GM18498 (cell line): ENCODE measurements around the gene PHF23.

ENCODE experiments used
- ATAC-seq: cut with Tn5 transposase; IDR thresholded peaks from one replicate; pipeline ENCODE4 v1.9.1; 2021; ENCODE audit warnings: mild to moderate bottlenecking, moderate library complexity; ENCODE audit not compliant: unreplicated experiment

PHF23 gene

DNA sequence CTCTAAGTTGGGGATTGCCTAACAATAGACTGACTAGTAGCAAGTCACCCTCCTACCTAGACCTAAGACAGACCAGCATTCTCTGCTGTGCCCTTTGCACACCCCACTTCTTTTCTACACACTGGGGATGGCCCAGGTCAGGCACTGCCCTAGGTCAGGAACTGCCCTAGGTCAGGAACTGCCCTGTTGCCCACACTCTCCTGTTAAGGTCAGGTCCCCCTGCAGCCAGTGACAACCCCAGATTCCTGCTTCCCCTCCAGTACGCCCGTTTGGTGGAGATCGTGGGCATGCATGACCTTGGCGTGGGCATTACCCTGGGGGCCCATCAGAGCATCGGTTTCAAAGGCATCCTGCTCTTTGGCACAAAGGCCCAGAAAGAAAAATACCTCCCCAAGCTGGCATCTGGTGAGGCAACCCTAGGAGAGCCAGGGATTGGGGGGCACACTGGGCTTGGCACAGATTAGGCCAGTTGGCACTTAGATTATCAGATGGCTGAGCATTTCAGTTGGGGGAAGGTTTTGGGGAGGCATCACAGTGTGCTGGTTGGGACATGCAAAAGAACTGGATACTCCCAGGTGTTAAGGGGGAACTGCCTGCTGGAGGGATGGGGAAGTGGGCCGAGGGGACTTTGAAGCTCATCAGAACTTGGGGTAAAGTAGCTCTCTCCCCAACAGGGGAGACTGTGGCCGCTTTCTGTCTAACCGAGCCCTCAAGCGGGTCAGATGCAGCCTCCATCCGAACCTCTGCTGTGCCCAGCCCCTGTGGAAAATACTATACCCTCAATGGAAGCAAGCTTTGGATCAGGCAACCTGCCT is 17.8 kb downstream of the PHF23 start:
- no peak for ATAC-seq

GRCh38 chr17:7220593-7221277 is 18.5 kb downstream of the PHF23 start:
- ATAC-seq: no peak

DNA sequence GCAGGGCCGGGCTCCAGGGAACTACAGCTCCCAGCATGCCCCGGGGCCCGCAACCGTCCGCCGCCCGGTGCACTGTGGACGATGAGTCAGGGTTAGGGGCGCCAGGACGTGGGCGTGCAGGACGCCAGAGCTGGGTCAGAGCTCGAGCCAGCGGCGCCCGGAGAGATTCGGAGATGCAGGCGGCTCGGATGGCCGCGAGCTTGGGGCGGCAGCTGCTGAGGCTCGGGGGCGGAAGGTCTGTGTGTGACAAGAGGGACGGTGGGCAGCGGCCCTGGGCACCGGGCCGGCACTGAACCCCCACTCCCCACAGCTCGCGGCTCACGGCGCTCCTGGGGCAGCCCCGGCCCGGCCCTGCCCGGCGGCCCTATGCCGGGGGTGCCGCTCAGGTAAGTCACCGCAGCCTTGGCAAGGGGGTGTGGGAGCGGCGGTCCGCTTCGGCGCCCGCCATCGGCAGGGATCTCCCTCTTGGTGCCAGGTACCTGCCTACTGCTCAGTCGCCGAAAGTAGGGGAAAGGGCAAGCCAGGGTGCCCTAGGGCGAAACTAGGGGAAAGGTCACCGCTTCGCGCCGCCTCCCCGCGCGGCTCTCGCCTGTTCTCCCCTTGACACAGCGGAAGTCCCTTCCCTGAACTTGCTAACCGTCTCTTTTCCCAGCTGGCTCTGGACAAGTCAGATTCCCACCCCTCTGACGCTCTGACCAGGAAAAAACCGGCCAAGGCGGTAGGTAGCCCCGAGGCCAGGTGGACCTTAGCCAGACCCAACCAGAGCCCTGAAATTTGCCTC is 19.3 kb downstream of the PHF23 start, which contains the start of the genes ACADVL and DLG4:
TSS of gene ACADVL (plus strand) at position 127 of the 781 bp plus-strand sequence. CDS start at position 174, 47 bp downstream.
TSS of gene DLG4 (minus strand) at position 25 of the 781 bp plus-strand sequence.
- peak; percentile 53 for ATAC-seq

DNA sequence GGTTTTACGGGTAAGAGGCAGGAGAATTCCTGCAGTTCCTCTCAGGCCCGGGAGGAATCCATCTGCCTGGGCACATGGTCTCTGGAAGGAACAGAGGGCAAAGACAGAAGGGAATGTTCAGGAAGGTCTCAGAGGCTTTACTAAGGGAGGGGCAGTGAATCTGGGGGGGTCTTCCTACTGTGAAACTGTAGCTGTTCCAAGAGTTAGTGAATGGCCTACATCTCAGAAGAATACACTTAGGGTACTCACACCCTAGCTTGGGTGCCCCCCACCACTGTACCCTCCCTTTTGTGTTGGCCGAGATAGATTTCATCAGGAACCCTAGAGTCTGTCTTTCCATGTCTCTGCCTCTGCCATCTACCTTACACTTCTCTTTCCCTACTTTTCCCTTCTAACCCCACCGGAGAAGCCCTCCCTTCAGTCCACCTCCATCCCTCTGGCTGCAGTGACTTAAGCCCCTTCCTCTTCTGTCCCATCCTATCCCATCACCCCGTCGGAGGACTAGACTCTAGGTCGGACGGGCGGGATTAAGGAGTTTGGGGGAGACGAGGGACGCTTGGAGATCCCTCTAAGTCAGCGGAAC is 19.9 kb downstream of the PHF23 start:
- ATAC-seq: no peak

DNA sequence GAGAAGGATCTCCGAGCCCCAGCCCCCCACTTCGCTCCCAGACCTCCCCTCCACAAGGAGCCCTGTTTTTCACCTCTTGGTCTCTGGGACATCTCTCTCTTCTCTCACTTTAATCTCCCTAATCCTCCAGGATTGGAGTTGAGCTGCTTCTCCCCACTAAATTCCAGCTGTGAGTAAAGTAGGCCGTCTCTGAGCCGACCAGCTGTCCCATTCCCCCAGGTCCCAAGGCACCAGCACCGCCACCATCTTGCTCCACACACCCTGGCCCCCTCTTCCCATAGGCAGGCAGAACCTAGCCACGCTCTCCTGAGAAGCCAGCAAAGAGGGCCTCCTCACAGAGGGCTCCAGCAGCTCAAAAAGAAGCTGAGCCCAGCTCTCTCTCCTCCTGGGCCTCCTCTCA is 20.5 kb downstream of the PHF23 start:
- ATAC-seq: no peak

DNA sequence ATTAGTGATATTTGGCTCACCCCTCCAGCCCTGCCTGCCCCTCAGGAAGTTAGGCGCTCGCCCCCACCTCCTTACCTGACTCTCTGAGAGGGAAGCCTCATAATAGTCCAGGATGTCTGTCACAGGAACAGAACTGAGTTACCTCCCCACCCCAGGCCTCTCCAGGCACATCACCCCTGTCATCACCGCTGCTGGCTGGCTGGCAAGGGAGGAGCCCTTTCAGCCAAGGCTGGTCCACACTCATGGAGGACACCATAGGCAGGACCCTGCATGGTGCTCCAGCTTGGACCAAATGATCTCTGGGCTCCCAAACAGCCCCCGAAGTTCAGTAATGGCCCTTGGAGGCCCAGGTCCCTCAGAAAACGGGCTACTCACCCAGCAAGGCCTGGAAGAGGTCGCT is 21.1 kb downstream of the PHF23 start:
- ATAC-seq: no peak

GRCh38 chr17:7217113-7217987 is 21.9 kb downstream of the PHF23 start:
- ATAC-seq: no peak

DNA sequence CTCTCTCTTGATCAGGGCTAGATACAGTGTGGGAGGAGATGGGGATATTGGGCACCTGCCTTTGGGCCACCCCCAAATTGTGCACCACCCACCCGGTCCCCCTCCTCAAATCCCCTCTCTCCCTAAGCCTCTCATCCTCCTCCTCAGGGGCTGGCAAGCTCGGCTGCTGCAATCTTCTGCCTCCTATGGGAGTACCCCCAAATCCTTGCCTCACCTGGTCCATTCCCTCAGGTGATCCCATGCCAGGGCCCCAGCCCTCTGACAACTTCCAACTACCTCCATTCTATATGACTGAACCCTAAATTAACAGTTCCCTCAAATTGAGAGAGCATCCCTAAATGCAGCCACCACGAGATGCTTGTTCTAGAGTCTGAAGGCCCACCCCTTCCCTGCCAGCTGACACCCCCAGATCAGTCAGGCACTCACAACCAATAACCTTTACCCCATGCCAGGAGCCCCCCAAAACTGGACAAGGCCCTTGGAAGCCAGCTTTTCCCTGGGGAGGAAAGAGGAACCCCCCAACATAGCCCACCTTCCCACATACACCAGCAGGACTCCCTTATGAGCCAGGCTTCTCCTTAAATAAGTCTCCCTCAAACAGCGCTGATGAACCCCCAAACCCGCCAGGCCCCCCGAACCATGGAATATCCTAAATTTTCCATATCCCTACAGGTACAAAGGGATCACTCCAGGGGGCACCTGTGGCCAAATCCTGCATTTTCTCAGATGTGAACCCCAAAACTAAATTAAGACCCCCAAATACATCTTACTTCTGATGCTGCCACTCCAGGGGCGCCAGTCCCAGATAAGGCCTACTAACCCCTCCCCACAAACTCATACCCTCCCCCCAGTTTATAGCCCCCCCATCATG is 22.8 kb downstream of the PHF23 start:
- ATAC-seq: no peak

DNA sequence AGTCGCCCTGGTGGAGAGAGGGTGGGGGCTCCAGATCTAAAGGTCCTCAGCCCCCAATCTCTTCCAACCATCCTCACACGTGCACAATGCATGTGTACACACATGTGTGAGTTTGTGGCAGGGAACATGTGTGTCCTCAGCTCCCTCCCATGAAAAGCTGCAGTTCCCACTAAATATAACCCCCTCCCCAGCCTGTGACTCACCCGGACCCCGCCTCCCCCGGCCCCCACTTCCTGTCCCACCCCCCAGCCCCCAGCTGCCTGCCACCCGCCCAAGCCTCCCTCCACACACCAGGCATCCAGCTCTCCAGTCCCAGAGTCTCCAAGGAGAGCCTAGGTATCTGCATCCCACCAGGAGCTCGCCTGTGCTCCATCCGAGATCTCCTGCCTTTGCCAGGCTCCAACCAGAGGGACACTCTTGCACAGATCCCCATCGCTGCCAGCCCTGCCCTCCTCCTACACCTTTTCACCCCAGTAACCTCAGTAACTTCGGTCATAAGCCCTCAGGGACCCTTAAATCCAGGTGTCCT is 23.5 kb downstream of the PHF23 start:
- ATAC-seq: no peak

- no peak for ATAC-seq
These were observed 24.1 kb downstream of the PHF23 start for GRCh38 chr17:7215136-7215638.

- ATAC-seq: peak; percentile 80
These were observed 24.7 kb downstream of the PHF23 start for GRCh38 chr17:7214300-7215135.

GRCh38 chr17:7213895-7214299 is 25.4 kb downstream of the PHF23 start:
- peak; percentile 5 for ATAC-seq

GRCh38 chr17:7211491-7212273 is 27.6 kb downstream of the PHF23 start:
- no peak for ATAC-seq

- no peak for ATAC-seq
These were observed 30.4 kb downstream of the PHF23 start for GRCh38 chr17:7208754-7209460.

DNA sequence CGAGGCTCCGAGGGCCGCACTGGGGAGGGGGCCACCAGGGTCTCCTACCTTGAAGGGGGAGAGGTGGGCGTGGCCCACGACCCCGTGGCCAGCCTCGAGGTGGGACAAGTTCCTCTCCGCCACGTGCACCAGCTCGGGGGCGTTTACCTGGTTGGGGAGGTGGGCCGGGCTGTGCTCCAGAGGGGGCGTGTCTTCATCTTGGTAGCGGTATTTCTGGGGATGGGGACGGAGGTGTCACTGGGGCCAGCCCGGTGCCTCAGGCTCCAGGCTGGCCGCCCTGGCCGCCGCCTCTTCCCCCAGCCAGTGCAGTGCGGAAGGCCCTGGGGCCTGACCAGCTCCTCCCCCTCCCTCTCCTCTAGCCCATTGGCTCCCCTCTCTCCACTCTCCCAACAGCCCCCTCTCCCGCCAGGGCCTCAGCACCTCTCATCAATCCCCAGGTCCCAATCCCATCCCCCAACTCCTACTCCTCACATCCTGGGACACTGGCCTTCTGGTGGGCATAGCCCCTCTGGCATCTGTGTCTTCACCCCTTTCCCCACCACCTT is 31.2 kb downstream of the PHF23 start:
- no peak for ATAC-seq
